ENCODE measurements around the gene TRDN.
"Not testable (repeated sequence)": the region's sequence is repeated elsewhere in the genome, so short reads cannot be mapped to it uniquely, and the experiment has no call there.

Gene TRDN

DNA sequence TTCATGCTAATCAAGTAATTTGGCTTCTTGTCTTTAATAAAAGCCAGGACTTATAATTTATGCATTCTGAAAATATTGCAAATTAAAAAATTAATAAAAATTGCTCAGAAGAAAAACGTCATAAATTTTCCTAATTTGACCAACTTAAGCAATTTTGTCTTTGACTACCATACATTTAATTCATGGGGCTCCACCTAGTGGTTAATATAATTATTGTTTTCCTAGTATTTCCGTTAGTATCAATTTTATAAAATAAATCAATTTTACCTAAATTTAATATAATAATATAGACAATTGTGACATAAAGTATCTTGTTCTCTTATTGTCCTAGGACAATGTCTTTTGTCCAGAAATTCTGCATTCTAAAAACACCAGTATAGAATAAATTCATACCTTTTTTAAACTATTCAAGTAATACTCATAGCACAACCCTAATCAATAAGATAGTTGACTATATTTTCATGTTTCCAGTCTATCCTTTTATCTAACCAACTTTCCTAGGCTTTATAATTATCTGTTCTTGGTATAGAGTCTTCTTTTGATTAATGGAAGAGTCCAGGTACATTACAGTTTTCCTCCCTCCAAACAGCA lies 319.9 kb downstream of the TRDN start:
- H3K4me1 ChIP-seq (ENCODE audit: insufficient read depth, low read length, poor library complexity, severe bottlenecking): no peaks in the 10 kb centered on the region
- no peaks in the 10 kb centered on the region for H3K9me2 ChIP-seq (replicated peaks; ENCODE audit: low read depth, low read length)
- no peak overlapping the region for H3K9ac ChIP-seq (ENCODE audit: low read depth, low read length, poor library complexity, severe bottlenecking)
- no peaks in the 10 kb centered on the region for H3K36me3 ChIP-seq (ENCODE audit: insufficient read depth, low read length)
- no peak overlapping the region for H3K4me2 ChIP-seq (ENCODE audit: low read depth, low read length, poor library complexity, severe bottlenecking)
- TF ChIP-seq, protein P1, sequence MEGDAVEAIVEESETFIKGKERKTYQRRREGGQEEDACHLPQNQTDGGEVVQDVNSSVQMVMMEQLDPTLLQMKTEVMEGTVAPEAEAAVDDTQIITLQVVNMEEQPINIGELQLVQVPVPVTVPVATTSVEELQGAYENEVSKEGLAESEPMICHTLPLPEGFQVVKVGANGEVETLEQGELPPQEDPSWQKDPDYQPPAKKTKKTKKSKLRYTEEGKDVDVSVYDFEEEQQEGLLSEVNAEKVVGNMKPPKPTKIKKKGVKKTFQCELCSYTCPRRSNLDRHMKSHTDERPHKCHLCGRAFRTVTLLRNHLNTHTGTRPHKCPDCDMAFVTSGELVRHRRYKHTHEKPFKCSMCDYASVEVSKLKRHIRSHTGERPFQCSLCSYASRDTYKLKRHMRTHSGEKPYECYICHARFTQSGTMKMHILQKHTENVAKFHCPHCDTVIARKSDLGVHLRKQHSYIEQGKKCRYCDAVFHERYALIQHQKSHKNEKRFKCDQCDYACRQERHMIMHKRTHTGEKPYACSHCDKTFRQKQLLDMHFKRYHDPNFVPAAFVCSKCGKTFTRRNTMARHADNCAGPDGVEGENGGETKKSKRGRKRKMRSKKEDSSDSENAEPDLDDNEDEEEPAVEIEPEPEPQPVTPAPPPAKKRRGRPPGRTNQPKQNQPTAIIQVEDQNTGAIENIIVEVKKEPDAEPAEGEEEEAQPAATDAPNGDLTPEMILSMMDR (conservative IDR thresholded peaks at IDR 0.05; ENCODE audit: low read length): peak; percentile 55
- no peak for TF ChIP-seq EZH2phosphoT487 (IDR thresholded peaks at IDR 0.05; ENCODE audit: borderline replicate concordance)
- no peaks in the 10 kb centered on the region for H3K9me3 ChIP-seq (ENCODE audit: insufficient read depth, low read depth, low read length)
- no peak overlapping the region for H2AFZ ChIP-seq (ENCODE audit: low read length)
- H3K27me3 ChIP-seq (ENCODE audit: insufficient read depth, low read length, poor library complexity, severe bottlenecking): no peaks in the 10 kb centered on the region
- H4K20me1 ChIP-seq (ENCODE audit: insufficient read depth, low read length, poor library complexity, severe bottlenecking): no peaks in the 10 kb centered on the region
- no peaks in the 10 kb centered on the region for H3K79me2 ChIP-seq (ENCODE audit: insufficient read depth, low read length)
- no peak overlapping the region for H3K4me3 ChIP-seq (ENCODE audit: low read length, poor library complexity, severe bottlenecking)
- no peaks in the 10 kb centered on the region for H3F3A ChIP-seq (ENCODE audit: low read depth)

DNA sequence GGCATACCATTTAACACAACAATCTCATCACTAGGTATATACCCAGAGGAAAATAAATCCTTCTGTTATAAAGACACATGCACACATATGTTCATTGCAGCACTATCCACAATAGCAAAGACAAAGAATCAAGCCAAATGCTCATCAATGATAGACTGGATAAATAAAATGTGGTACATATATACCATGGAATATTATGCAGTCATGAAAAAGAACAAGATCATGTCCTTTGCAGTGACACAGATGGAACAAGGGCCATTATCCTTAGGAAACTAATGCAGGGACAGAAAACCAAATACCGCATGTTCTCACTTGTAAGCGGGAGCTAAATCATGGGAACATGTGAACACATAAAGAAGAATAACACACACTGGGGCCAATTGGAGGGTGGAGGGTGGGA lies 322.3 kb downstream of the TRDN start:
- not testable (repeated sequence) for H4K20me1 ChIP-seq (ENCODE audit: insufficient read depth, low read length, poor library complexity, severe bottlenecking); H3K9me2 ChIP-seq (replicated peaks; ENCODE audit: low read depth, low read length); H3F3A ChIP-seq (ENCODE audit: low read depth); H2AFZ ChIP-seq (ENCODE audit: low read length); H3K9ac ChIP-seq (ENCODE audit: low read depth, low read length, poor library complexity, severe bottlenecking); H3K4me2 ChIP-seq (ENCODE audit: low read depth, low read length, poor library complexity, severe bottlenecking); H3K4me3 ChIP-seq (ENCODE audit: low read length, poor library complexity, severe bottlenecking); H3K79me2 ChIP-seq (ENCODE audit: insufficient read depth, low read length); H3K36me3 ChIP-seq (ENCODE audit: insufficient read depth, low read length); H3K9me3 ChIP-seq (ENCODE audit: insufficient read depth, low read depth, low read length); H3K27me3 ChIP-seq (ENCODE audit: insufficient read depth, low read length, poor library complexity, severe bottlenecking); H3K4me1 ChIP-seq (ENCODE audit: insufficient read depth, low read length, poor library complexity, severe bottlenecking)

DNA sequence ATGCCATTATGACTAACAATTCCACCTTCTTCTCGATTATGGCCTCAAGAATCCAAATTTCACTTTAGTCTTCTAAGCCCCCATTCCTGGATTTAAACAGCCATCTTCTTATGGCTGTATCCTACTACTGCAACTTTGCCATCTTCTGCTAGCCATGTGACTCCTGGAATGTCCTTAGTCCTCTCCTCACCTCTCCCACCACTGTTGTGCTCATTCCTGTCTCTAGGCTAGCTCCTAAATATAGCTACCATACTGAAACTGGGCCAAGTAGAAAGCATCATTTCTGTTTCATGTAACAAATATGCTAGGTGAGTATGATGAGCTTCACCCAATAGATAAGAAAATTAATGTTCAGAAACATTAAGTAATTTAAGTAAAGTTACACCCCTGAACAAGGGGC lies 327.6 kb downstream of the TRDN start:
- H3K79me2 ChIP-seq (ENCODE audit: insufficient read depth, low read length): no peaks in the 10 kb centered on the region
- no peak for TF ChIP-seq EZH2phosphoT487 (IDR thresholded peaks at IDR 0.05; ENCODE audit: borderline replicate concordance)
- TF ChIP-seq, protein P1 (conservative IDR thresholded peaks at IDR 0.05; ENCODE audit: low read length): no peak
- H3F3A ChIP-seq (ENCODE audit: low read depth): no peaks in the 10 kb centered on the region
- H2AFZ ChIP-seq (ENCODE audit: low read length): no peak overlapping the region
- no peaks in the 10 kb centered on the region for H3K9me2 ChIP-seq (replicated peaks; ENCODE audit: low read depth, low read length)
- H3K36me3 ChIP-seq (ENCODE audit: insufficient read depth, low read length): no peaks in the 10 kb centered on the region
- no peak overlapping the region for H3K4me2 ChIP-seq (ENCODE audit: low read depth, low read length, poor library complexity, severe bottlenecking)
- H3K9me3 ChIP-seq (ENCODE audit: insufficient read depth, low read depth, low read length): no peaks in the 10 kb centered on the region
- H3K4me3 ChIP-seq (ENCODE audit: low read length, poor library complexity, severe bottlenecking): no peak overlapping the region
- no peaks in the 10 kb centered on the region for H3K4me1 ChIP-seq (ENCODE audit: insufficient read depth, low read length, poor library complexity, severe bottlenecking)
- no peaks in the 10 kb centered on the region for H4K20me1 ChIP-seq (ENCODE audit: insufficient read depth, low read length, poor library complexity, severe bottlenecking)
- no peak overlapping the region for H3K9ac ChIP-seq (ENCODE audit: low read depth, low read length, poor library complexity, severe bottlenecking)
- no peaks in the 10 kb centered on the region for H3K27me3 ChIP-seq (ENCODE audit: insufficient read depth, low read length, poor library complexity, severe bottlenecking)

DNA sequence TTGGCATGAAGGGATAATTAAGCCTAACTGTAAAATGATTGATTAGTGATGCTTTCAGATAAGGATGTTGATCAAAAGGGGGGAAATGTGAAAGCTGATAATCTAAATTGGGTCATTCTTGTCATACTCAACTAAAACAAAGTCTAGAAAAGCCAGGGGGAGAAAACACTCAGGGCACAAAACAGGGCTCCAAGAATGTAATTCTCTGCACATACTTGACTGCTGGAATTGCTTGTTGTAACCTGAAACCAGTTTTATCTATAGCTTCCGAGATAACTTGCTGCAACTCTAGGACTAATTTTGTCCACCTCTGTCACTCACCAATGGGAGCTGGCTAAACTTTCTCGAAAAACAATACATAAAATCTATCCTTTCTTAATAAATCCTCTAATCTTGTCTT lies 330.4 kb downstream of the TRDN start:
- Histone ChIP-seq H3F3A (ENCODE audit: low read depth) (no peaks in the 10 kb centered on the region), H2AFZ (ENCODE audit: low read length) (no peak overlapping the region)

More for the DNA sequence above, 330.4 kb downstream of the TRDN start:
- H3K9me2 ChIP-seq (replicated peaks; ENCODE audit: low read depth, low read length): no peaks in the 10 kb centered on the region
- no peaks in the 10 kb centered on the region for H3K36me3 ChIP-seq (ENCODE audit: insufficient read depth, low read length)
- no peaks in the 10 kb centered on the region for H3K79me2 ChIP-seq (ENCODE audit: insufficient read depth, low read length)
- TF ChIP-seq, protein P1 (conservative IDR thresholded peaks at IDR 0.05; ENCODE audit: low read length): no peak
- no peak for TF ChIP-seq EZH2phosphoT487 (IDR thresholded peaks at IDR 0.05; ENCODE audit: borderline replicate concordance)
- no peak overlapping the region for H3K9ac ChIP-seq (ENCODE audit: low read depth, low read length, poor library complexity, severe bottlenecking)
- H3K4me3 ChIP-seq (ENCODE audit: low read length, poor library complexity, severe bottlenecking): no peak overlapping the region
- H3K4me1 ChIP-seq (ENCODE audit: insufficient read depth, low read length, poor library complexity, severe bottlenecking): no peaks in the 10 kb centered on the region
- H3K4me2 ChIP-seq (ENCODE audit: low read depth, low read length, poor library complexity, severe bottlenecking): no peak overlapping the region
- no peaks in the 10 kb centered on the region for H4K20me1 ChIP-seq (ENCODE audit: insufficient read depth, low read length, poor library complexity, severe bottlenecking)
- H3K27me3 ChIP-seq (ENCODE audit: insufficient read depth, low read length, poor library complexity, severe bottlenecking): no peaks in the 10 kb centered on the region
- no peaks in the 10 kb centered on the region for H3K9me3 ChIP-seq (ENCODE audit: insufficient read depth, low read depth, low read length)
